Keratinocyte (primary cell): Measurements from ENCODE around the gene FAM229A. TPM values are rescaled to one million over a fixed set of nuclear protein-coding genes. Genes with fewer than 3 reads are reported as not detected.

ENCODE experiments used
- DNase-seq: peaks from one replicate; pipeline ENCODE4 v3.0.0-alpha.2; 2011; ENCODE audit warnings: low read depth, missing footprints, low spot score
- FAIRE-seq: peaks from 2 replicates; lab custom pipeline; 2011; peaks lifted over from hg19 to GRCh38; lab: Jason Lieb, UNC
- H2AFZ ChIP-seq: 2 replicates; pipeline ENCODE4 v1.6.0; 2012; ENCODE audit warnings: low read length, control low read depth, inconsistent platforms; ENCODE audit not compliant: control insufficient read depth
- H3K27ac ChIP-seq: 2 replicates; pipeline ENCODE4 v1.5.1; 2011; ENCODE audit warnings: low read length; ENCODE audit not compliant: control insufficient read depth, insufficient read depth
- H3K27me3 ChIP-seq: 3 replicates; pipeline ENCODE4 v1.6.0; 2011; ENCODE audit warnings: low read length; ENCODE audit not compliant: control insufficient read depth, insufficient read depth; ENCODE audit errors: extremely low read depth
- H3K36me3 ChIP-seq, 2 experiments: 2 replicates in 1 of 2; 3 replicates in 1 of 2; pipeline ENCODE4 v1.5.1; 2011; ENCODE audit warnings: low read length in 2 of 2, mild to moderate bottlenecking in 1 of 2; ENCODE audit not compliant: control insufficient read depth in 2 of 2, insufficient read depth in 2 of 2; ENCODE audit errors: extremely low read depth in 1 of 2
- H3K4me1 ChIP-seq: 3 replicates; pipeline ENCODE4 v1.5.1; 2011; ENCODE audit warnings: low read length; ENCODE audit not compliant: control insufficient read depth, insufficient read depth; ENCODE audit errors: extremely low read depth
- H3K4me2 ChIP-seq: 3 replicates; pipeline ENCODE4 v1.6.0; 2011; ENCODE audit warnings: low read depth, low read length; ENCODE audit not compliant: control insufficient read depth, insufficient read depth; ENCODE audit errors: extremely low read depth
- H3K4me3 ChIP-seq, 3 experiments: fragments of 200-600 bp in 1 of 3; sonication (generic) in 1 of 3; 2 replicates in 2 of 3; 3 replicates in 1 of 3; pipeline ENCODE4 v1.5.1; 2011 to 2016; ENCODE audit warnings: low read length in 3 of 3, mild to moderate bottlenecking in 3 of 3, control low read depth in 2 of 3, inconsistent platforms in 1 of 3, low read depth in 1 of 3, mixed read lengths in 1 of 3, mixed run types in 1 of 3, moderate library complexity in 1 of 3; ENCODE audit not compliant: control insufficient read depth in 2 of 3, insufficient read depth in 2 of 3; ENCODE audit errors: extremely low read depth in 1 of 3
- H3K79me2 ChIP-seq: 2 replicates; pipeline ENCODE4 v1.6.0; 2012; ENCODE audit warnings: low read length; ENCODE audit not compliant: control insufficient read depth, insufficient read depth
- H3K9ac ChIP-seq: 3 replicates; pipeline ENCODE4 v1.6.0; 2011; ENCODE audit warnings: low read length; ENCODE audit not compliant: control insufficient read depth, insufficient read depth; ENCODE audit errors: extremely low read depth
- H3K9me1 ChIP-seq: 3 replicates; pipeline ENCODE4 v1.6.0; 2011; ENCODE audit warnings: low read length; ENCODE audit not compliant: control insufficient read depth, insufficient read depth; ENCODE audit errors: extremely low read depth
- H3K9me3 ChIP-seq: 2 replicates; pipeline ENCODE4 v1.5.1; 2012; ENCODE audit warnings: low read depth, low read length; ENCODE audit not compliant: control insufficient read depth
- H4K20me1 ChIP-seq: 3 replicates; pipeline ENCODE4 v1.6.0; 2011; ENCODE audit warnings: low read length; ENCODE audit not compliant: control insufficient read depth, insufficient read depth; ENCODE audit errors: extremely low read depth
- CTCF ChIP-seq, 3 experiments: IDR thresholded peaks in 1 of 3; conservative IDR thresholded peaks in 1 of 3; optimal IDR thresholded peaks in 1 of 3; 2 replicates in 2 of 3; 3 replicates in 1 of 3; pipeline versions ENCODE3 to v1.5.1; 2011; ENCODE audit warnings: low read length in 3 of 3, mild to moderate bottlenecking in 3 of 3, moderate library complexity in 2 of 3, control low read depth in 1 of 3, inconsistent platforms in 1 of 3; ENCODE audit not compliant: insufficient read depth in 2 of 3; ENCODE audit errors: extremely low read depth in 1 of 3
- EZH2 ChIP-seq: IDR thresholded peaks from one replicate; pipeline ENCODE4 v1.6.1; 2012; ENCODE audit warnings: inconsistent platforms, mild to moderate bottlenecking, low read length, moderate library complexity
- dilution Hi-C: fragments of 300-500 bp; cut with MboI; formaldehyde crosslinking; loops from one replicate; pipeline ENCODE4 v1.7.0; 2020; ENCODE audit warnings: low sequenced_read_pairs; ENCODE audit not compliant: extremely low pct_ligation_motif_present
- polyA plus RNA-seq, 5 experiments: library from polyadenylated mRNA; depleted of rRNA in 3 of 5; stranded (reverse) in 3 of 5; stranded (forward) in 1 of 5; unstranded in 1 of 5; fragments of >200 nt; gene quantifications; 1 replicate in 1 of 5; 2 replicates in 3 of 5; 3 replicates in 1 of 5; pipeline versions ENCODE4 v1.2.1 to v1.2.3, GENCODE V29; 2011 to 2012; ENCODE audit warnings: missing spikeins in 2 of 5, low read depth in 1 of 5, low replicate concordance in 1 of 5

Gene FAM229A
- polyA plus RNA-seq, 1 donor (not counting 4 experiments of a cell fraction or from before 2014, with no cell fraction given): 1.1 TPM

DNA sequence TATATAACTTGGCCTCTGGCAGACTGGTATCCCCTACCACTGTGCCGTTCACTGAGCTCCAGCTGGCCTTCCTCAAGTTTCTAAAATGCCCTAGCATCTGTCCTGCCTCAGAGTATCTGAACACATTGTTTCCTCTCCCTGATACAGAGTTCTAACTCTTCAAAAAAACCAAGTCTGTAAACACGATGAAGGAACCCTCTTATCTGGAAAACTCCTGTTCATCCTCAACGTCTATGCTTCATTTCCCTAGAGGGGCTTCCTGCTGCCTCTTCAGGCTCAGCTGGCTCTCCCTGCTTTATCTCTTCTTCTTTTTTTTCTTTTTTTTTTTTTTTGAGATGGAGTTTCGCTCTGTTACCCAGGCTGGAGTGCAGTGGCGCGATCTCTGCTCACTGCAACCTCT lies 26.4 kb upstream of the FAM229A start:
- Histone ChIP-seq H3K4me3 (no peak overlapping the region), H4K20me1 (no peaks in the 10 kb centered on the region), H3K4me2 (no peak overlapping the region), H3K27ac (no peak overlapping the region), H3K79me2 (peaks cover 21% of the 10 kb centered on the region), H3K9me1 (no peaks in the 10 kb centered on the region), H3K9me3 (no peaks in the 10 kb centered on the region), H3K36me3 (peaks cover 26 to 27% of the 10 kb centered on the region in 2 experiments), H3K27me3 (no peaks in the 10 kb centered on the region), H3K9ac (no peak overlapping the region), H3K4me1 (peaks cover 8% of the 10 kb centered on the region), H2AFZ (no peak overlapping the region)
- TF ChIP-seq CTCF (optimal IDR thresholded peaks at IDR 0.05 in 1 of 3, IDR thresholded peaks at IDR 0.05 in 1 of 3, conservative IDR thresholded peaks at IDR 0.05 in 1 of 3; ENCODE audit: extremely low read depth in 1 of 3, insufficient read depth in 2 of 3, low read length in 3 of 3) (no peak), EZH2 (no peak)
- DNase-seq (no peak), FAIRE-seq (no peak)
- dilution Hi-C loops: no loop called here

DNA sequence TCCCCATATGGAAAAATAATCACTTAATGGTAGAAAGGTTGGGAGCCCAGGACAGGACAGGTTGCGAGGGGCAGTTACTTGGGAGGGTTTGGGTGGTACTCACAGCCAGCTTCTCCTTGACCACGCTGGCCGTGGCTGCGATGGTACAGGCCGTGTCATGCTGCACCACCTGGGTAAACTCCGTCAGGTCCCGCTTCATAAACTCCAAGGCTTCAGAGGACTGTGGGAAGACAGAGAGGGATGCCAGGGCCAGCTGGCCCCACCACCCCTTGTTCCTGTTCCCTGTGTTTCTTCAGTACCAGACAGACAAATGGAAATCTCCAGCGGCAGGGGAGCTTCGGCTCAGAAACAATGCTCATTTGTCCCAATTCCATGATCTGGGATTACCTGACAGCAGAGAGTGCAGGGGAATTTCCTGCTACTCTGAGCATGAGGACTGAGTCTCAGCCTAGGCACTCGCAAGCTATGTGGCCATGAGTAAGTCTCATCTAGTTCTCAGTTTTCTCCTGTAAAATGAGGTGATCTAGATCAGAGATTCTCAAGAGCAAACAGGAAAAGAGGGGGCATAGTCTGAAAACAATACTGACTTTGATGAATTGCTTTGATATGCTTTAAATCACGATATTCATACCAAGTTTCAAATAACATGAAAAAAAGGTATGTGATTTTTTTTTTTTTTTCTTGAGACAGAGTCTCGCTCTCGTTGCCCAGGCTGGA lies 24.5 kb upstream of the FAM229A start:
- Histone ChIP-seq H2AFZ (no peak overlapping the region), H3K9ac (no peak overlapping the region), H4K20me1 (no peaks in the 10 kb centered on the region), H3K4me2 (no peak overlapping the region), H3K4me3 (no peak overlapping the region), H3K36me3 (peaks cover 28 to 31% of the 10 kb centered on the region in 2 experiments), H3K9me1 (no peaks in the 10 kb centered on the region), H3K79me2 (peaks cover 7% of the 10 kb centered on the region), H3K4me1 (no peaks in the 10 kb centered on the region), H3K27ac (no peak overlapping the region), H3K9me3 (no peaks in the 10 kb centered on the region), H3K27me3 (no peaks in the 10 kb centered on the region)
- TF ChIP-seq CTCF (optimal IDR thresholded peaks at IDR 0.05 in 1 of 3, IDR thresholded peaks at IDR 0.05 in 1 of 3, conservative IDR thresholded peaks at IDR 0.05 in 1 of 3; ENCODE audit: extremely low read depth in 1 of 3, insufficient read depth in 2 of 3, low read length in 3 of 3): no peak
- no peak for TF ChIP-seq EZH2
- dilution Hi-C loops: no loop called here
- no peak for DNase-seq
- FAIRE-seq: no peak
